Calu3 (cell line): Measurements from ENCODE around the gene SIX2. TPM values are rescaled to one million over a fixed set of nuclear protein-coding genes. Genes with fewer than 3 reads are reported as not detected.

Experiments used
- BruUV-seq: library from RNA; stranded (reverse); fragments of 400-500 nt; replicated peaks from 2 replicates; lab custom pipeline; 2021; lab: Mats Ljungman, UMichigan
- CTCF ChIA-PET: fragments of 300-600 bp; sonication (Branson Sonifier 250); formaldehyde crosslinking; loops from one replicate; lab custom pipeline; 2022; ENCODE audit warnings: antibody characterized with exemption; lab: Charles Lee
- DNase-seq: peaks from one replicate; pipeline ENCODE4 v3.0.0; 2022
- H3K27ac Mint-ChIP-seq: one replicate; pipeline ENCODE4 v1.8.0; 2022; ENCODE audit warnings: mixed read lengths; ENCODE audit not compliant: unreplicated experiment
- H3K27me3 Mint-ChIP-seq: one replicate; pipeline ENCODE4 v1.8.0; 2022; ENCODE audit warnings: mixed read lengths; ENCODE audit not compliant: unreplicated experiment
- H3K36me3 Mint-ChIP-seq: one replicate; pipeline ENCODE4 v1.8.0; 2022; ENCODE audit warnings: mild to moderate bottlenecking, moderate library complexity, mixed read lengths; ENCODE audit not compliant: insufficient read depth, unreplicated experiment
- H3K4me1 Mint-ChIP-seq: one replicate; pipeline ENCODE4 v1.8.0; 2022; ENCODE audit warnings: mild to moderate bottlenecking, low read depth, mixed read lengths; ENCODE audit not compliant: unreplicated experiment
- H3K4me3 Mint-ChIP-seq: one replicate; pipeline ENCODE4 v1.8.0; 2022; ENCODE audit warnings: mild to moderate bottlenecking, low read depth, moderate library complexity, mixed read lengths; ENCODE audit not compliant: unreplicated experiment
- H3K9me3 Mint-ChIP-seq: one replicate; pipeline ENCODE4 v1.8.0; 2022; ENCODE audit warnings: low read depth, mixed read lengths; ENCODE audit not compliant: unreplicated experiment
- CTCF ChIP-seq: fragments of 200-600 bp; IDR thresholded peaks from one replicate; pipeline ENCODE4 v1.8.0; 2022; ENCODE audit warnings: antibody characterized with exemption; ENCODE audit not compliant: unreplicated experiment
- intact Hi-C: fragments of 100-400 bp; cut with micrococcal nuclease; formaldehyde crosslinking; loops from one replicate; pipeline ENCODE4 v1.10.0; 2022; ENCODE audit not compliant: unreplicated experiment
- total RNA-seq: library from RNA; stranded (reverse); gene quantifications from 2 replicates; pipeline ENCODE4 v1.2.3, GENCODE V29; 2022

The SIX2 gene
- total RNA-seq, 1 experiment from 2014 or later = not detected

GRCh38 chr2:44955593-44956392, 53.5 kb downstream of the SIX2 start:
- Mint-ChIP-seq H3K4me3 (peak overlapping the region; percentile 78), H3K36me3 (peaks cover 4% of the 10 kb centered on the region), H3K9me3 (no peaks in the 10 kb centered on the region), H3K4me1 (peaks cover 7% of the 10 kb centered on the region), H3K27ac (no peak overlapping the region), H3K27me3 (peaks cover 89% of the 10 kb centered on the region)
- DNase-seq = peak; percentile 86
- BruUV-seq = no TSS peak
- peak; percentile 82 for TF ChIP-seq CTCF
- intact Hi-C loops = loop anchor here (1.0 to 10.0 kb wide), 5 partner anchors 58 to 711 kb away; no protein-coding TSS in a partner anchor
- CTCF ChIA-PET = interaction anchor here (0.6 to 4.0 kb wide), 11 partner anchors 37 to 1078 kb away, joined by 3 to 45 read pairs (median 3); no protein-coding TSS in a partner anchor

Other genes with a start within 250 kb of the SIX2 start
- not detected in 2 replicates for gene SIX3, start 67.8 kb downstream of the SIX2 start, total RNA-seq